Ascending aorta (tissue), 2 donors: ENCODE data around the gene ARAP1. TPM values are rescaled to one million over a fixed set of nuclear protein-coding genes. Genes with fewer than 3 reads are reported as not detected.

ENCODE experiments used
- DNase-seq, 2 donors: peaks; one replicate each; pipeline ENCODE4 v3.0.0-alpha.2; 2019; ENCODE audit warnings: low spot score in 2 of 2
- H3K27ac ChIP-seq, 2 donors: fragments of 200-600 bp; sonication (generic); one replicate each; pipeline ENCODE4 v1.5.1; 2016 to 2017; ENCODE audit warnings: mild to moderate bottlenecking in 1 of 2
- H3K27me3 ChIP-seq: fragments of 200-600 bp; sonication (generic); one replicate; pipeline ENCODE4 v1.5.1; 2017
- H3K36me3 ChIP-seq, 2 donors: fragments of 200-600 bp; sonication (generic); one replicate each; pipeline ENCODE4 v1.5.1; 2016
- H3K4me1 ChIP-seq, 2 donors: fragments of 200-600 bp; sonication (generic); one replicate each; pipeline ENCODE4 v1.5.1; 2016 to 2017; ENCODE audit warnings: mild to moderate bottlenecking in 1 of 2
- H3K4me3 ChIP-seq, 2 donors: fragments of 200-600 bp; sonication (generic); one replicate each; pipeline ENCODE4 v1.5.1; 2016 to 2017; ENCODE audit warnings: mild to moderate bottlenecking in 1 of 2
- H3K9me3 ChIP-seq, 2 donors: fragments of 200-600 bp; sonication (generic); one replicate each; pipeline ENCODE4 v1.5.1; 2016
- intact Hi-C: fragments of 100-400 bp; cut with DNase I; formaldehyde crosslinking; loops from one replicate; pipeline ENCODE4 v1.15.1; 2023
- total RNA-seq: library from RNA; depleted of rRNA; stranded (reverse); fragments of >200 nt; gene quantifications from one replicate; pipeline ENCODE4 v1.1.0, GENCODE V29; 2016
- TF ChIP-seq, protein P1 (sequence below), 3 experiments: fragments of 200-600 bp in 2 of 3; fragments of 450-650 bp in 1 of 3; sonication (generic) in 2 of 3; IDR thresholded peaks; one replicate each; pipeline ENCODE4 v1.5.1; 2016 to 2019; ENCODE audit warnings: antibody characterized with exemption in 3 of 3, mild to moderate bottlenecking in 1 of 3, moderate library complexity in 1 of 3

The ARAP1 gene
- total RNA-seq, 1 donor from 2014 or later = 238 TPM

DNA sequence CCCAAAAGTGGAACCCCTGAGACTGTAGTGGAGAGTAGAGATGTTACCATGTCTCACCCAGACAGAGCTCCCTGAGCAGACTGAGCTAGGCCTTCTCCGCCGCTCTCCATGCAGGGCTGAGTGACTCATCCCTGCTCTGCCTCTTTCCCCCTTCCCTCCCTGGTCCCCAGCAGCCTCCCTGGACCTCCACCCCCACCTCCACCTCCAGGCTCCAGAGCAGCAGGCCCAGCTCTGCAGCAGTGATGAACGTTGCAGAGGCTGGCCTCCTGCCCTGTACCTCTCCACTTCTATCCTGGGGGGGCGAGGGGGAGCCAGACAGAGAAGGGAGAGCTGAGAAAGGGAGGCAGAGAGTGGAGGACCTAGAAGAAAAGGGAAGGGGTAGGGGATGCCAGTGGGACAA, 19.3 kb upstream of the ARAP1 start:
- TF ChIP-seq, protein P1, sequence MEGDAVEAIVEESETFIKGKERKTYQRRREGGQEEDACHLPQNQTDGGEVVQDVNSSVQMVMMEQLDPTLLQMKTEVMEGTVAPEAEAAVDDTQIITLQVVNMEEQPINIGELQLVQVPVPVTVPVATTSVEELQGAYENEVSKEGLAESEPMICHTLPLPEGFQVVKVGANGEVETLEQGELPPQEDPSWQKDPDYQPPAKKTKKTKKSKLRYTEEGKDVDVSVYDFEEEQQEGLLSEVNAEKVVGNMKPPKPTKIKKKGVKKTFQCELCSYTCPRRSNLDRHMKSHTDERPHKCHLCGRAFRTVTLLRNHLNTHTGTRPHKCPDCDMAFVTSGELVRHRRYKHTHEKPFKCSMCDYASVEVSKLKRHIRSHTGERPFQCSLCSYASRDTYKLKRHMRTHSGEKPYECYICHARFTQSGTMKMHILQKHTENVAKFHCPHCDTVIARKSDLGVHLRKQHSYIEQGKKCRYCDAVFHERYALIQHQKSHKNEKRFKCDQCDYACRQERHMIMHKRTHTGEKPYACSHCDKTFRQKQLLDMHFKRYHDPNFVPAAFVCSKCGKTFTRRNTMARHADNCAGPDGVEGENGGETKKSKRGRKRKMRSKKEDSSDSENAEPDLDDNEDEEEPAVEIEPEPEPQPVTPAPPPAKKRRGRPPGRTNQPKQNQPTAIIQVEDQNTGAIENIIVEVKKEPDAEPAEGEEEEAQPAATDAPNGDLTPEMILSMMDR (IDR thresholded peaks at IDR 0.05) = no peak
- Histone ChIP-seq H3K4me1 (peaks cover 0 to 3% of the 10 kb centered on the region in 2 donors), H3K27me3 (no peaks in the 10 kb centered on the region), H3K4me3 (no peak overlapping the region), H3K27ac (no peak overlapping the region), H3K36me3 (no peaks in the 10 kb centered on the region), H3K9me3 (no peaks in the 10 kb centered on the region)
- intact Hi-C loops = no loop called here
- no peak for DNase-seq

DNA sequence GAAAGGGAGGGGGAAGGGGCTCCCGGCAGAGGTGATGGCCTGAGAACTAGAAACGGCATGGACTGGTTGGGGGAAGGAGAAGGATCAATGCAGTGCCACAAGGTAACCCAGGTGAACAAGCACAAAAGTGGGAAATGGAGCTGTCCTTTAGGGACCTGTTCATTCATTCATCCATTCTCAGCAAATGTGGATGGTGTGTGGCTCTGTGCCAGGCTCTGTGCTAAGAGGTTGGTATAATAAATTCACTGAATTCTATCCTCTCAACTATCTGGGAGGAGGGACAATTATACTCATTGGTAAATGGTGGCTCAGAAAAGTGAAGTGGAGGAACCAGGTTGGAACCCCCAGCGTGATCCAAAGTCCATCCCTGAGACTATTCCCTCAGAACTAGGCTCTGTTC, 18.6 kb upstream of the ARAP1 start:
- DNase-seq = no peak
- Histone ChIP-seq H3K4me3 (no peak overlapping the region), H3K27me3 (no peaks in the 10 kb centered on the region), H3K27ac (no peak overlapping the region), H3K36me3 (no peaks in the 10 kb centered on the region), H3K9me3 (no peaks in the 10 kb centered on the region), H3K4me1 (peaks cover 0 to 3% of the 10 kb centered on the region in 2 donors)
- intact Hi-C loops = no loop called here
- TF ChIP-seq, protein P1 (IDR thresholded peaks at IDR 0.05) = no peak

DNA sequence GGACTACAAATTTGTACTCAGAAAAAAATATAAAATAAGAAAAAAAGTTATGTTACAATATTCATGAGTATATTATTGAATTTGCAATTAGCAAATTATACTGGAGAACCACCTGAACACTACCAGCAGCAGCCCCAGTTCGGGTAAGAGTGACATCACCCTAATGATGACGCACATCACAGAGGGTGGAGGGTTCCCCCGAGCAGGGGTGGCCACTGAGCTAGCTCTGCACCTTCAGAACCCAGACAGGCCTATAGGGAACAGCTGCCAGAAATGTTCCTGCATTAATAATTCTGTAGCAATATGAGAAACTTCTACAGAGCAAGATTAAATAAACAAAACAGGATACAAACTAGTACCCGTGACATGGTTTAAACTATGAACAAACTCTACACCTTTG, 17.5 kb upstream of the ARAP1 start:
- H3K4me3 ChIP-seq = no peak overlapping the region
- DNase-seq = no peak
- H3K27me3 ChIP-seq = no peaks in the 10 kb centered on the region
- H3K9me3 ChIP-seq = no peaks in the 10 kb centered on the region
- no peak overlapping the region for H3K27ac ChIP-seq
- H3K4me1 ChIP-seq = peaks cover 0 to 3% of the 10 kb centered on the region in 2 donors
- intact Hi-C loops = no loop called here
- no peaks in the 10 kb centered on the region for H3K36me3 ChIP-seq
- TF ChIP-seq, protein P1 (IDR thresholded peaks at IDR 0.05) = no peak

DNA sequence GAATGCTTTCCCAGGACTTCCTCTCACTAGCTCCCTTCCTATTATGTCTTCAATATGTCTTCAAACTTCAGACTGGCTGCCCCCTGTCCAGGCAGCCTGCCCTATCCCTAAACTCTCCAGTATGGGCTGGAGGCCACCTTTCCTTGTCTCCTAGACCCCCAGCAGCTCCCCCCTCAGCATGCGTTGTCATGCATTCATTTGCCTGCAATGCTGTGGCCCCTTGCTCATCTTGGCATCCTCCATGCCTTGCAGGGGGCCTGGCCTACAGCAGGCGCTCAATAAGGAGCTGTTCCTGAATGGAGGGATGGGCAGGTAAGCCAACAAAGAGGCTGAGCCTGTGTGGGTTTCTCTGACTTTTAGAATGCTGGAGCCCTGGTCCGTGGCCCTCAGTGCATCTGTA, 16.4 kb upstream of the ARAP1 start:
- H3K4me3 ChIP-seq = no peak overlapping the region

DNA sequence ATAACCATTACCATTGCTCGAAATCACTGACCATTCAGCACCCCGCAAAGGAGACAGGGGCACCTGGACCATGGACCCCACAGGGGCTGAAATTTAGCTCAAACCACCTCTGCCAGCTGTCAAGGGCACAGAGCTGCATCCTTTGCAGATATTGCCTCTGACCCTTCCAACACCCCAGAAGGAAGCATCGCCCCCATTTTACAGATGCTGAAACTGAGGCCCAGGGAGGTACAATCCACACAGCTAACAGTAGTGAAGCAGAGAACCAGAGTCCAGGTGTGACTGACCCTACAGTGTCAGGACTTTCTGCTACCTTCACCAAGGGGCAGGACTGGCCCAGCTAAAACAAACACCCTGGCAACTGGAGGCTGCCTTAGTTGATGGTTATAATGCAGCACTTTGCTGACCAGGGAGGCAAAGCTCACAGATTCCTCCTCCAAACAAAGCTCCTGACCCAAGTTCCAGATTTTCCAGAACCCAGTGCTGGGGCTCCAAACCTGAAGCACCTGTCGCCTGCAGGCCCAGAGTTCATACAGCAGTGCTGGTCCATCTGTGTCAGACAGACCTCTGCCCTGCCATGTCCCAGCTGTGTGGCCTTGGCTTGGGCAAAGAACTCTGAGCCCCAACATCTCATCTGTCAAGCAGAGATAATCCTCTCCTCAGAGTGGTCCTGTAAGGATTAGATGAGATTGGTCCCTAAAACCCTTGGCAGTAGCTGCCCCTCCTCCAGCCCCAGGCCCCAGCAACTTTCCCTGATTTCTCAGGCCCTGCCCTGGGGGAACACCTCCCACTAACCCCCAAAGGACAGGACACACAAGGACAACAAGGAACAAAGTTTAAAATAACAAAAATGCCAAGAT, 15.2 kb upstream of the ARAP1 start:
- H3K4me1 ChIP-seq = no peaks in the 10 kb centered on the region
- no peaks in the 10 kb centered on the region for H3K27me3 ChIP-seq
- no peak for DNase-seq
- no peaks in the 10 kb centered on the region for H3K36me3 ChIP-seq
- H3K4me3 ChIP-seq = no peak overlapping the region
- H3K9me3 ChIP-seq = no peaks in the 10 kb centered on the region
- TF ChIP-seq, protein P1 (IDR thresholded peaks at IDR 0.05) = no peak
- intact Hi-C loops = no loop called here
- no peak overlapping the region for H3K27ac ChIP-seq

More for the DNA sequence above, 16.4 kb upstream of the ARAP1 start:
- H3K27ac ChIP-seq = no peak overlapping the region
- TF ChIP-seq, protein P1 (IDR thresholded peaks at IDR 0.05) = no peak
- intact Hi-C loops = no loop called here
- no peak for DNase-seq
- no peaks in the 10 kb centered on the region for H3K4me1 ChIP-seq
- no peaks in the 10 kb centered on the region for H3K9me3 ChIP-seq
- no peaks in the 10 kb centered on the region for H3K27me3 ChIP-seq
- H3K36me3 ChIP-seq = no peaks in the 10 kb centered on the region
